K562 (cell line): Measurements from ENCODE around the gene DPEP2NB.
"Not testable (repeated sequence)": the region's sequence is repeated elsewhere in the genome, so short reads cannot be mapped to it uniquely, and the experiment has no call there.

ENCODE experiments used
- L3MBTL2 ChIP-seq: fragments of 450-650 bp; IDR thresholded peaks from 2 replicates; pipeline ENCODE4 v1.6.1; 2016; ENCODE audit warnings: mild to moderate bottlenecking, moderate library complexity
- TF ChIP-seq, protein P1 (sequence below): fragments of 250-450 bp; sonication (Bioruptor Pico); IDR thresholded peaks from 2 replicates; pipeline ENCODE4 v1.8.0; 2021; ENCODE audit warnings: mild to moderate bottlenecking, moderate library complexity

DNA sequence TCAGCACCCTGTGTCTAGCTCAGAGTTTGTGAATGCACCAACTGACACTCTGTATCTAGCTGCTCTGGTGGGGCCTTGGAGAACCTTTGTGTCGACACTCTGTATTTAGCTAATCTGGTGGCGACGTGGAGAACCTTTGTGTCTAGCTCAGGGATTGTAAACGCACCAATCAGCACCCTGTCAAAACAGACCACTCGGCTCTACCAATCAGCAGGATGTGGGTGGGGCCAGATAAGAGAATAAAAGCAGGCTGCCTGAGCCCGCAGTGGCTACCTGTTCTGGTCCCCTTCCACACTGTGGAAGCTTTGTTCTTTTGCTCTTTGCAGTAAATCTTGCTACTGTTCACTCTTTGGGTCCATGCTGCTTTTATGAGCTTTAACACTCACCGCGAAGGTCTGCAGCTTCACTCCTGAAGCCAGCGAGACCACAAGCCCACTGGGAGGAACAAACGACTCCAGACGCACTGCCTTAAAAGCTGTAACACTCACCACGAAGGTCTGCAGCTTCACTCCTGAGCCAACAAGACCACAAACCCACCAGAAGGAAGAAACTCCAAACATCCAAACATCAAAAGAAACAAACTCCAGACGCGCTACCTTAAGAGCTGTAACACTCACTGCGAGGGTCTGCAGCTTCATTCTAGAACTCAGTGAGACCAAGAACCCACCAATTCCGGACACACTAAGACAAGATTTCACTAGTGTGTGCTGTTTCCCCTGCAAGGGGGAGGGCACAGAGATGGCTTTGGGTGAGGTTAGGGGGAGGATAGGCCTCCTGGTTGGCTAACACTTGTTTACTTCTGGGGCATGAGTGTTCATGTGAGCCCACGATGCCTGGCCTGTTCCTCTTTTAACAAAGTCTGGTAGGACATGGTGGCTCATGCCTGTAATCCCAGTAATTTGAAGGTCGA, 16.7 kb downstream of the DPEP2NB start, which contains the start of gene DPEP2:
- peak; percentile 53; the same call in 1 of the 2 replicates for TF ChIP-seq L3MBTL2
- TF ChIP-seq, protein P1, sequence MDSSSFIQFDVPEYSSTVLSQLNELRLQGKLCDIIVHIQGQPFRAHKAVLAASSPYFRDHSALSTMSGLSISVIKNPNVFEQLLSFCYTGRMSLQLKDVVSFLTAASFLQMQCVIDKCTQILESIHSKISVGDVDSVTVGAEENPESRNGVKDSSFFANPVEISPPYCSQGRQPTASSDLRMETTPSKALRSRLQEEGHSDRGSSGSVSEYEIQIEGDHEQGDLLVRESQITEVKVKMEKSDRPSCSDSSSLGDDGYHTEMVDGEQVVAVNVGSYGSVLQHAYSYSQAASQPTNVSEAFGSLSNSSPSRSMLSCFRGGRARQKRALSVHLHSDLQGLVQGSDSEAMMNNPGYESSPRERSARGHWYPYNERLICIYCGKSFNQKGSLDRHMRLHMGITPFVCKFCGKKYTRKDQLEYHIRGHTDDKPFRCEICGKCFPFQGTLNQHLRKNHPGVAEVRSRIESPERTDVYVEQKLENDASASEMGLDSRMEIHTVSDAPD (CRISPR knock-in tag): not testable (repeated sequence)
